Breast epithelium (tissue), 4 donors: Measurements from ENCODE around the gene ARPP19. TPM values are rescaled to one million over a fixed set of nuclear protein-coding genes. Genes with fewer than 3 reads are reported as not detected.

Source experiments
- DNase-seq, 2 donors: peaks; one replicate each; pipeline ENCODE4 v3.0.0-alpha.2; 2019; ENCODE audit warnings: low spot score in 2 of 2
- H3K27ac ChIP-seq, 2 donors: fragments of 200-600 bp; sonication (generic) in 1 of 2; one replicate each; pipeline ENCODE4 v1.5.1; 2016 to 2019; ENCODE audit warnings: mild to moderate bottlenecking in 1 of 2
- H3K27me3 ChIP-seq, 2 donors: fragments of 200-600 bp; sonication (generic) in 1 of 2; one replicate each; pipeline versions ENCODE4 v1.5.1 to v1.6.0; 2017 to 2019; ENCODE audit warnings: control low read depth in 1 of 2, mild to moderate bottlenecking in 1 of 2
- H3K36me3 ChIP-seq: fragments of 200-600 bp; one replicate; pipeline ENCODE4 v1.5.1; 2019
- H3K4me1 ChIP-seq, 2 donors: fragments of 200-600 bp; sonication (generic); one replicate each; pipeline ENCODE4 v1.5.1; 2016 to 2019; ENCODE audit warnings: control low read depth in 1 of 2
- H3K4me3 ChIP-seq, 3 donors: fragments of 200-600 bp; sonication (generic); 1 replicate in 2 of 3; 2 replicates in 1 of 3; pipeline ENCODE4 v1.5.1; 2016 to 2019; ENCODE audit warnings: mild to moderate bottlenecking in 3 of 3, moderate library complexity in 2 of 3
- H3K9me3 ChIP-seq, 2 donors: fragments of 200-600 bp; sonication (generic) in 1 of 2; one replicate each; pipeline ENCODE4 v1.5.1; 2016 to 2019; ENCODE audit warnings: control low read depth in 1 of 2
- POLR2A ChIP-seq: fragments of 450-650 bp; IDR thresholded peaks from one replicate; pipeline ENCODE4 v1.6.1; 2016; ENCODE audit warnings: antibody characterized with exemption, mild to moderate bottlenecking, moderate library complexity
- POLR2AphosphoS5 ChIP-seq, 3 donors: sonication (generic); formaldehyde crosslinking; IDR thresholded peaks; one replicate each; pipeline ENCODE4 v1.6.1; 2017; ENCODE audit warnings: antibody characterized with exemption in 3 of 3
- intact Hi-C: fragments of 100-400 bp; cut with DNase I; formaldehyde crosslinking; loops from one replicate; pipeline ENCODE4 v1.15.1; 2023; ENCODE audit warnings: low total_unique reads
- total RNA-seq, 3 donors: library from RNA; depleted of rRNA; stranded (reverse); fragments of >200 nt; gene quantifications; one replicate each; pipeline ENCODE4 v1.1.0, GENCODE V29; 2016
- TF ChIP-seq, protein P1 (sequence below), 3 donors: fragments of 450-650 bp; IDR thresholded peaks; one replicate each; pipeline ENCODE4 v1.5.1; 2016 to 2017; ENCODE audit warnings: antibody characterized with exemption in 3 of 3, mild to moderate bottlenecking in 3 of 3, moderate library complexity in 3 of 3

Gene ARPP19
- total RNA-seq, 3 donors from 2014 or later = 111 to 158 (median 151) TPM

DNA sequence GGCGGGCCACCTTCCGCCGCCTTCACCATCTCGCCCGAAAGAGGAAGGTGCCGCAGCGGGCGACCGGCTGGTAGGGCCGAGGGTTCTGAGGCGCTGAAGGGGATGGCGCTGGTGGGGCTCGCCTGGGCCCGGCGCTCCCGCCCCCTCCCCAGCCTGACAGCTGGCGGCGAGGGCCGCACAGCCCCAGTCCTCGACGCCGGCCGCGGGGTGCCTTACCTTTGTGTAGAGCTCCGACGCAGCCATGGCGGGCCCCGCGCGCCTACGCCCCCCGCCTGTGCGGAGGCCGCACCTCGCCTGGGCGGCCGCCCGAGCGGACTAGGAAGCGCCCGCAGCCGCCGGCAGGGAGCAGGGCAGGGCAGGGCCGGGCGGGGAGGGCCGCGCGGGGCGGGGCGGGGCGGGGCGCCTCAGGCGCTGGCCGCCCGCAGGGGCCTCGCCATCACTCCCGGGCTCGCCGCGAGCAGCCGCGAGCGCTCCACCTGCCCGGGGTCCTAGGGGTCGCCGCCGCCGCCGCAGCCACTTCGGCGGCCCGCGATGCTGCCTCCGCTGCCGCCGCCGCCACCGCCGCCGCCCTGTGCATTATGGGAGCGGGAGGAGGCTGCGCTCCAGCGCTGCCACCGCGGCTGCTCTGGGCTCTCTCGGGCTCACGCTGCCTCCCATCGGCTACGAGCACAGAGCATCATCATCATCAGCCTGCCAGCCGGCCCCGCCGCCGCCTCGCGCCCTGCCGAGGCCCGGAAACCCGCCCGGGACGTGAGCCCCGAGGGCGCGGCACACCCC, 40.1 kb downstream of the ARPP19 start, which contains the start of gene MYO5A:
TSS of gene MYO5A (minus strand) at position 317 of the 777 bp plus-strand sequence. CDS start at position 243, 74 bp downstream.
- intact Hi-C loops = no loop called here
- Histone ChIP-seq H3K4me1 (no peaks in the 10 kb centered on the region), H3K27me3 (no peaks in the 10 kb centered on the region), H3K36me3 (no peaks in the 10 kb centered on the region), H3K27ac (peak within 1 kb of the TSS; percentile 76 to 87), H3K9me3 (no peaks in the 10 kb centered on the region), H3K4me3 (peak within 1 kb of the TSS; percentile 75 to 95 (median 81))
- TF ChIP-seq, protein P1, sequence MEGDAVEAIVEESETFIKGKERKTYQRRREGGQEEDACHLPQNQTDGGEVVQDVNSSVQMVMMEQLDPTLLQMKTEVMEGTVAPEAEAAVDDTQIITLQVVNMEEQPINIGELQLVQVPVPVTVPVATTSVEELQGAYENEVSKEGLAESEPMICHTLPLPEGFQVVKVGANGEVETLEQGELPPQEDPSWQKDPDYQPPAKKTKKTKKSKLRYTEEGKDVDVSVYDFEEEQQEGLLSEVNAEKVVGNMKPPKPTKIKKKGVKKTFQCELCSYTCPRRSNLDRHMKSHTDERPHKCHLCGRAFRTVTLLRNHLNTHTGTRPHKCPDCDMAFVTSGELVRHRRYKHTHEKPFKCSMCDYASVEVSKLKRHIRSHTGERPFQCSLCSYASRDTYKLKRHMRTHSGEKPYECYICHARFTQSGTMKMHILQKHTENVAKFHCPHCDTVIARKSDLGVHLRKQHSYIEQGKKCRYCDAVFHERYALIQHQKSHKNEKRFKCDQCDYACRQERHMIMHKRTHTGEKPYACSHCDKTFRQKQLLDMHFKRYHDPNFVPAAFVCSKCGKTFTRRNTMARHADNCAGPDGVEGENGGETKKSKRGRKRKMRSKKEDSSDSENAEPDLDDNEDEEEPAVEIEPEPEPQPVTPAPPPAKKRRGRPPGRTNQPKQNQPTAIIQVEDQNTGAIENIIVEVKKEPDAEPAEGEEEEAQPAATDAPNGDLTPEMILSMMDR (IDR thresholded peaks at IDR 0.05) = no peak
- TF ChIP-seq POLR2AphosphoS5 (IDR thresholded peaks at IDR 0.05) (no peak), POLR2A (no peak)
- DNase-seq = peak; percentile 27 to 54

DNA sequence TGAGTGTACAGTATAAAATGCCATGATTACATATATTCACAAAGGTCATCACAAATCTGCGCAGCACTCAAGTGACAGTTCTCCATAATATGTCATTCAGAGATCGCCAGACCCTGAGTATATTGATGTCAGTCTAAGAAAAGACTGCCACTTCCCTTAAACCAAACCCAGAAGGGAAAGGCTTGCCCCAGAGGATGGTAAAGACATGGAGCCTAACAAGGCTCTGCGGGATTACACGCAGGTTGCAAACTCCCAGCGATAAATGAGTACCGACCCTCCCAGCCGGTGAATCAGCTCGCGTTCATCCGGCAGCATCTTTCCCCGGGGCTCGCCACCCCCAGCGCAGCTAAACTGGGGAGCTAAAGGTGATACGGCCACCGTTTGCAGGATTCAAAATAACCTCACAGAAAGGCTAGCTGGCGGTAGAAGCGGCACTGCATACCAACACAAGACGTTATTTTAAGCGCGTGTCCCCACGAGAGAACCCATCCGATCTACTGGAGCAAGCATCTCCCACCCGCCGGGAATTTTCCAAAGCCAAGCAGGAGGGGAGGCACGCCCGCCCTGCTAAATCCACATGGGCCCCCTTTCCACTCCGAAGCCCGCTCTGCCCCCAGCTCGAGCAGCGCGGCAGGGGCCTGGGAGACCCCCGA, 40.8 kb downstream of the ARPP19 start:
- Histone ChIP-seq H3K4me1 (no peaks in the 10 kb centered on the region), H3K36me3 (no peaks in the 10 kb centered on the region), H3K4me3 (peak overlapping the region; percentile 75 to 95 (median 81)), H3K27me3 (no peaks in the 10 kb centered on the region), H3K9me3 (no peaks in the 10 kb centered on the region), H3K27ac (peak overlapping the region; percentile 76 to 87)
- intact Hi-C loops = no loop called here
- TF ChIP-seq, protein P1 (IDR thresholded peaks at IDR 0.05) = no peak
- TF ChIP-seq POLR2A (no peak), POLR2AphosphoS5 (IDR thresholded peaks at IDR 0.05) (no peak)
- peak in 1 of 2 donors; percentile 51 for DNase-seq

DNA sequence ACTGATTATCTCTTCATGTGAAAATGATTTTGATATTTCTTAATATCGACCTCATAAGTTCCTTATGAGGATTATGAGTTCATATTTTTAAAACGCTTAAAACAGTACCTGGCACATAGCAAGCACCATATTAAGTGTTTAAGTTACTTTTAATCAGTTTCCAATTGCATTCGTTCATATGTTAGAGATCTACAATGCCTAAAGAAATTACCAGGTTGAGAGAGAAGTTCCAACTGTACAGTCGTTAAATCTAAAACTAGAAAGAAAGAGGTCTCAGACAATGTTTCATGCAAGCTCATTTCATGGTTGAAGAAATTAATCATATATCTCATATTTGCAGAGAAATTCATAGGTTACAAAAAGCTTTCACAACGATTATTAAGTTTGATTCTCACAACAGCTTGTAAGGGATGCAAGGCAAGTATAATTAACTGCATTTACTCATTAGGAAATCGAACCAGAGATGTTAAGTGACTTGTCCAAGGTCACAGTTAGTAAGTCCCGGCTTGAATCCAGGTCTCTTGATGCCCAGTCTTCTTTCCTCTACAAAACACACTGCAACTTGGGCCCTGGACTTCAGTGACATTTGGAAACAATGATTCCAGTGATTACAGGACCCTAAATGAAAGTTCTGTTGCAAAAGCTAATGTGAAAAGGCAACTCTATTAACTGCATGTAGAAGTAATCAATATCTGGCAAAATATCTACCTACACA, 41.5 kb downstream of the ARPP19 start:
- no peak overlapping the region for H3K27ac ChIP-seq
- no peaks in the 10 kb centered on the region for H3K36me3 ChIP-seq
- TF ChIP-seq, protein P1 (IDR thresholded peaks at IDR 0.05) = no peak
- TF ChIP-seq POLR2A (no peak), POLR2AphosphoS5 (IDR thresholded peaks at IDR 0.05) (no peak)
- H3K4me1 ChIP-seq = no peaks in the 10 kb centered on the region
- DNase-seq = no peak
- peak overlapping the region; percentile 75 to 95 (median 81) for H3K4me3 ChIP-seq
- no peaks in the 10 kb centered on the region for H3K27me3 ChIP-seq
- no peaks in the 10 kb centered on the region for H3K9me3 ChIP-seq
- intact Hi-C loops = no loop called here

DNA sequence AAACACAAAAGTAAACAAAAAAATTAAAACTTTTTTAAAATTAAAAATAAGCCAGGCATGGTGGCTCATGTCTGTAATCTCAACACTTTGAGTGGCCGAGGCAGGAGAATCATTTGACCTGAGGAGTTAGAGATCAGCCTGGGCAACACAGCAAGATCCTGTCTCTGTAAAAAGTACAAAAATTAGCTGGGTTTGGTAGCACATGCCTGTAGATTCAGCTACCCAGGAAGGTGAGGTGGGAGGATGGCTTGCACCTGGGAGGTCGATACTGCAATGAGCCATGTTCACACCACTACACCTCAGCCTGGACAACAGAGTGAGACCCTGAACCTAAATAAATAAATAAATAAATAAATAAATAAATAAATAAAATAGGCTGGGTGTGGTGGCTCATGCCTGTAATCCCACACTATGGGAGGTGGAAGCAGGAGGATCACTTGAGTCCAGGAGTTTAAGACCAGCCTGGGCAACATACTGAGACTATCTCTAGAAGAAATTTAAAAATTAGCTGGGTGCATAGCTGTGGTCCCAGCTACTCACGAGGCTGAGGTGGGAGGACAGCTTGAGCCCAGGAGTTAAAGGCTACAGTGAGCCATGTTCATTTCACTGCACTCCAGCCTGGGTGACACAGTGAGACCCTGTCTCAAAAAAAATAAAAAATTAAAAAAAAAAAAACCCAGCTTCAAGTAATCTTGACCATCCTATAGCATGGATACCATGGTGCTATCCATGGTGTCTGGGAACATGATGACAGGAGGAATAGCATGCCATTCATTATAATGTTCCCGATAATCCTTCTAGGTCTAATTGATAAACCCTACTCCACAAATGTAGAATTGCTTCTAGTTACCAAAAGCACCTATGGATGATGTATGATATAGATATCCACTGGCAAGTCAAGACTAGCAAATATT, 44.4 kb downstream of the ARPP19 start:
- intact Hi-C loops = no loop called here
- H3K27ac ChIP-seq = no peak overlapping the region

More for the DNA sequence above, 44.4 kb downstream of the ARPP19 start:
- Histone ChIP-seq H3K9me3 (no peaks in the 10 kb centered on the region), H3K27me3 (no peaks in the 10 kb centered on the region), H3K4me1 (no peaks in the 10 kb centered on the region), H3K36me3 (no peaks in the 10 kb centered on the region), H3K4me3 (no peak overlapping the region)
- DNase-seq = no peak
- no peak for TF ChIP-seq POLR2A
- no peak for TF ChIP-seq POLR2AphosphoS5 (IDR thresholded peaks at IDR 0.05)
- TF ChIP-seq, protein P1 (IDR thresholded peaks at IDR 0.05) = no peak
